GM18519 (cell line): ENCODE results near the gene SCMH1.
"Not testable (repeated sequence)": the region's sequence is repeated elsewhere in the genome, so short reads cannot be mapped to it uniquely, and the experiment has no call there.

ENCODE experiments used
- ATAC-seq: cut with Tn5 transposase; IDR thresholded peaks from one replicate; pipeline ENCODE4 v1.9.1; 2021; ENCODE audit warnings: mild to moderate bottlenecking, moderate library complexity; ENCODE audit not compliant: unreplicated experiment, low FRiP score

SCMH1 gene

GRCh38 chr1:41255978-41256377 lies 13.9 kb upstream of the SCMH1 start:
- ATAC-seq, result no peak

- ATAC-seq, result not testable (repeated sequence)
Observed at GRCh38 chr1:41251120-41251519, 9.0 kb upstream of the SCMH1 start.

DNA sequence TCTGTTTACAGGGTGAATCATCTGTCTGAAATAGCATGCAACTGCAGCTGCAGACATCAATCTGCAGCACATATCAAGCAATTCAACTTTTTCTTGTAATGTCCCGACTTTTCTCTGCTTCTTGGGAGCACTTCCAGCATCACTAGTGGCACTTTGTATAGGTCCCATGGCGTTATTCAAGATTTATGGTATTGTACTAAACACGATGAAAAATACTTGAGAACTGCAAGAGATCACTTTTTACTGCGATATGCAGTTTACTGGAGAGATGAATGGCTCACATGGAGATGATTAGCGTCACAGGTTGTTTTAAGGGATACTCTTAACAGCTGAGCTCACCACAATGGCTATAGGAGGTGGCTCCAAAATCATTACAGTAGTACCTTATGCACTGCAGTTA lies 7.2 kb upstream of the SCMH1 start:
- no peak for ATAC-seq

DNA sequence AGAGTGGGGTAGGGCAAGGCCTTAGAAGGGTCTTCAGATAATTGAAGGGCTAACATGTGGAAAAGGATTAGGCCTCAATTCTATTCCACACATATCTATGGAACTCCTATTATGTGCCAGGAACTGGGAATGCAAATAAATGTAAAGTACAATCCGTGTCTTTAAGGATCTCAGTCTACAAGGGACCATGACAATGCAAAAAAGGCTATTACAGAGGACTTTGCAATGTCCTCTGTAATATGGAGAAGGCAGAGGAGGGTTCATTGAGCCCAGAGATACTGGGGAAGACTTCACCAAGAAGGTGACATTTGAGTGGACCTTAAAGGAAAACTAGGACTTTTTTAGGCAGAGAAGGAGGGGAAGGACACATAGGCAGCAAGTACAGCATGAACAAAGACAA lies 4.5 kb upstream of the SCMH1 start:
- ATAC-seq, result no peak

GRCh38 chr1:41245659-41246058 lies 3.6 kb upstream of the SCMH1 start:
- no peak for ATAC-seq

DNA sequence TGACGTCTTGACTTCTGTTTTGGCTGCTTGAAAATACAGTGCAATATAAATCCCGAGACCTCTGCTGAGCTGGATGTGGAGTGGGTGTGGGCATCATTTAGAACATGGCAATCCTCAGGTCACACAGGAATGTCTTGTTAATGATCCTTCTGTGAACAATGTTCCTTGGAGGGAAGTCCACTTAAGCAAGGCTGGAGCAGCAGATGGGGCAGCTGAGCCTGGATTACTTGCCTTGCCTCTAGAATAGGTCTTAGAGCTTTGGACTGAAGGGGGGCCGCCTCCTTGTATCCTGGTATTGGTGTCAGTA lies 926 bp upstream of the SCMH1 start:
- no peak for ATAC-seq

GRCh38 chr1:41242342-41243078 lies 404 bp upstream of the SCMH1 start:
- no peak for ATAC-seq

- no peak for ATAC-seq
Observed at GRCh38 chr1:41241354-41241748, 755 bp downstream of the SCMH1 start.

GRCh38 chr1:41240781-41241353 lies 1.2 kb downstream of the SCMH1 start:
- no peak for ATAC-seq

DNA sequence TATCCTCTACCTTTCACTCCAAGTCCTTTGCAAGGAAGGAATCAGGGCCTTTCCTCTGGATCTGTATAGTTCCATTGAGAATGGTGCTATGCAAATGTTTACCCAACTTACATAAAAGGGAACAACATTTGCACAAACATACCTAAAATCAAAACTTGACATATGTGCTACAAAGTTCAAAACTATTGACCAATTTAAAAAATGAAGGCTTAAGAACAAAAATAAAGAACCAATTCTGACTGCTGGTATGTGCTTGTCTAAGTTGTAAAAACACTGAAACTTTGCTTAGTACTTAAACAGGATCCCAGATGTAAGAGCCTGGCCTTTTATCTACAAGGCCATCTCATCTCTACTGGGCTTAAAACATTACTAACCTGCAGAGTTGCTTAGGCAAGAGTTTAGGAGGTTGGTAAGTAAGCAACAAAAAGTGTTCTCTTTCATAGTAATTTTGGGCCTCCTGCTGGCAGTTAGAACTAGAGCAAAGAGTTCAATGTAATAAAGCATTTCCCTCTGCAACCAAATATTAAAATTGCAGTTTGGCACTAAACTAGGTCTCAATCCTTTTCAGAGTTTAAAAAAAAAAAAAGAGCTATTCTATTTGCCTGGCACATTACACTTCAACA lies 2.0 kb downstream of the SCMH1 start:
- no peak for ATAC-seq

DNA sequence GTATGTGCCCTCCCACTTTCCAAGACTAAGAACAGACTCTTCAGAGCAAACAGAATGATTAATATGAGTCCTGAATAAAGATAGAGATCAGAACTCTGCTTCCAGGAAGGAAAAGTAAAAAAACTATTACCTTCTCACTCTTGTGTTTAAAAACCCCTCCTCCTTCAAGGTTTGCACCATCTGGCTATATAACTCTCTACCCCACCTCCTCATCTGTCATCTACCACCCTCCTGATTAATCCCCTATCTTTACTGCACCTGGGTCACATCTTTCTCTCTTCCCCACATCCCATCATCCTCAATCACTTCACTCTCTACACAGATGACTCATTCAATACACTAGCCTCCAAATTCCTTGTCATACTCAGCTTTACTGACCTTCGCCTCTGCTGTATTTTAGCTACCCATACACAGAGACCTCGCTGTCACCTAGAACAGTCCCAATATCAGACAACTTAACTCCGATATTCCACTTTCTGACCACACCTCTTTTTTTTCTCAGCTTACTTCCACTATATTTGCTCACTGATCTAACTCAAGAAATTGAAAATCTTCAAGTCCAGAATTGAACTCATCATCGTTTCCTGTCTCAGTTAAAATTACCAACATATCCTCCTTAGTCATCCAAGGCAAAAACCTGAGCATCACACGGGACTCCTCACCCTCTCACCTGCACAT lies 3.7 kb downstream of the SCMH1 start:
- no peak for ATAC-seq

- no peak for ATAC-seq
Observed at GRCh38 chr1:41236781-41237180, 5.3 kb downstream of the SCMH1 start.

- ATAC-seq, result no peak
Observed at GRCh38 chr1:41235893-41236292, 6.2 kb downstream of the SCMH1 start.

GRCh38 chr1:41233708-41234107 lies 8.4 kb downstream of the SCMH1 start:
- no peak for ATAC-seq

- no peak for ATAC-seq
Observed at GRCh38 chr1:41232305-41232704, 9.8 kb downstream of the SCMH1 start.

DNA sequence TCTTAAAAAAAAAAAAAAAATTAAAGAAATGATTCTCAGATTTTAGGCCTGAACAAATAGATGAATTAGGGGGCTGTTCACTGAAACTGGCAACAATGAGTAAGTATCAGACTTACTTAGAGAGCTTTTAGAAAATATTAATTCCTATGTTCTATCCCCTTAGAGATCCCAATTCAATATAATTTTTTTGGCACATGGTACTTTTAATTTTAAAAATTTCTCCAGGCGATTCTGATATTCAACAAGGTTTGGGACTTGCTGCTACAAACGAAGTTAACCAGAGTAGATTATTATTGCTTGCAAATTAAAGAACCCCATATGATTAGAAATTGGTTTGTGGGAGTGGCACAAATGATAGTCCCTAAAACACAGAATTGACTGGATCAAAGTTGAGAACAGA lies 11.4 kb downstream of the SCMH1 start:
- no peak for ATAC-seq

DNA sequence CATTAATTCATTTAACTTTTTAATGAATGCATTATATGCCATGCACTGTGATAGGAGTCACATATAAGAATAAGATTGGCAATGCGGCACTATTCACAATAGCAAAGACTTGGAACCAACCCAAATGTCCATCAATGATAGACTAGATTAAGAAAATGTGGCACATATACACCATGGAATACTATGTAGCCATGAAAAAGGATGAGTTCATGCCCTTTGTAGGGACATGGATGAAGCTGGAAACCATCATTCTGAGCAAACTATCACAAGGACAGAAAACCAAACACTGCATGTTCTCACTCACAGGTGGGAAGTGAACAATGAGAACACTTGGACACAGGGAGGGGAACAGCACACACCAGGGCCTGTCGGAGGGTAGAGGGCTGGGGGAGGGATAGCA lies 12.9 kb downstream of the SCMH1 start:
- not testable (repeated sequence) for ATAC-seq

DNA sequence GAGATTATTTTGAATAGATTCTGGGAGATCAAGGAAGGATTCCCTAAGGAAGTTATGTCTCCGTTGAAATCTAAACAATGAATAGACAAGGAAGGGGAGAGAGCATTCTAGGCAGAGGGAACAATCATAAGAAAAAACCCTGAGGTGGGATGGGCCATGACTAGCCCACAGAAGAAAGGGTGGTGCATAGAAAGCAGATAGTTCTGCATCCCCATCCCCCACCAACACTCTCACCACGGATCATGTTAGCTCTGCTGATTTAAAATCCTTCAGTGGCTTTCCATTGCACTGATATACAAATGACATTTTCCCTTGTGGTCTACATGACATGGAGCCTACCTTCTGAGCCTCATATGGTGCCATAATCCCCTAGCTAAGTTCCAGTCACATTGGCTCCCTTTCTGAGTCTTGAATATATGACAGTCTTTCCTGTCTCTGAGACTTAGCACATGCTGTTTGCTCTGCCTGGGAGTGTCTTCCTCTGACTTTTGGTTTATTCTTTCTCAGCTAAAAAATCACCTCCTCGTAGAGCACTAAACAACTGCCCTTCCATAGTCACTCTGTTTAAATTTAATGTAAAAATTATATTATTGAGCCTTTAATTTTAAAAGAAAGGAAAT lies 15.2 kb downstream of the SCMH1 start:
- ATAC-seq, result no peak

DNA sequence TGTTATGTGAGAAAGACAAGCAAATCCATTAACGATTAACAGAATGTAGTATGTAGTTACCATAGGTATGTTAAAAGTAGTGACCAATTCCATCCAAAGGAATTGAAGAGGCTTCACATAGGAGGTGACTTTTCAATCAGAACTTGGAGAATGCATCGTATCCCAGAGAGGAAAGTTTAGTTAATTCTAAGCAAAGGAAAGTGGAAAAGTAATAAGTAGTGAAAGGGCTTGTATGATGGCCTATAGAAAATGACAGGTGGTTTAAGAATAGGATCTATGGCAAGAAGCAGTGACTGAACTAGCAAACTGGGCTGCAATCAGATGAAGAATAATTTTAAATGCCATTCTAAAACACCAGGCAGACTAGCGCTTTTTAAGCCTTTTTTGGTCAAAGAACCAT lies 16.6 kb downstream of the SCMH1 start:
- ATAC-seq, result no peak

- ATAC-seq, result no peak
Observed at GRCh38 chr1:41222496-41222895, 19.6 kb downstream of the SCMH1 start.

DNA sequence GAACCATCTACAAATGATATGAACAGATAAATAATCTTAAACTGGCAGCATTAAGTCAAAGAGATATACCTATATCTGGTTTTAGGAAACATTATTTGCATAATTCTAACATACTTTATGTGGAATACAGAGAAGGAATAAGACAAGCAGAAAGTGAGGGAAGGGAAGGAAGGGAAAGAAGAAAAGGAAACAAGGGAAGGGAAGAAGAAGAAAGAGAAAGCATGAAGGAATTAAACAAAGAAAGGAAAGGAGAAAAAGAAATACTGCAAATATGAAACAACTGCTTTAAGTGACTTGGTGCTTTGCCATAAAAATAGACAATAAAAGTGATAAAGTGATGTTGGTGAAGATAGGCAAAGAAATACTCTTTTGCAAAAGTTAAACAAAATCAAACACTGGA lies 20.1 kb downstream of the SCMH1 start:
- ATAC-seq, result no peak
